HCT116 (cell line): ENCODE data around the gene PEF1. TPM values are rescaled to one million over a fixed set of nuclear protein-coding genes. Genes with fewer than 3 reads are reported as not detected.

Experiments used
- ATAC-seq: fragments of 200-7000 bp; cut with Tn5 transposase; 2 replicates; pipeline ENCODE4 v1.9.1; 2020; ENCODE audit warnings: mild to moderate bottlenecking, moderate library complexity
- BruUV-seq: library from RNA; stranded (reverse); fragments of 400-500 nt; replicated peaks from 2 replicates; lab custom pipeline; 2021; lab: Mats Ljungman, UMichigan
- CTCF ChIA-PET: fragments of 300-600 bp; sonication (Branson Sonifier 250); formaldehyde crosslinking; loops from one replicate; lab custom pipeline; 2021; ENCODE audit warnings: antibody characterized with exemption; lab: Charles Lee
- POLR2A ChIA-PET: fragments of 300-600, 350-600 bp; sonication (Branson Sonifier 250); formaldehyde crosslinking; loops from one replicate; lab custom pipeline; 2021; ENCODE audit warnings: antibody characterized with exemption; lab: Charles Lee
- RAD21 ChIA-PET, 2 experiments: fragments of 300-600 bp; sonication (Branson Sonifier 250); formaldehyde crosslinking; loops; one replicate each; lab custom pipeline; 2023; ENCODE audit warnings: low total read pairs in 2 of 2; ENCODE audit not compliant: uncharacterized antibody in 2 of 2, unreplicated experiment in 2 of 2, low non-redundant PET in 1 of 2; lab: Charles Lee
- DNase-seq: peaks from one replicate; pipeline ENCODE4 v3.0.0-alpha.2; 2010; ENCODE audit warnings: low read depth, low spot score
- H2AFZ ChIP-seq: fragments of 200-600 bp; shearing (Covaris generic), sonication (generic); 2 replicates; pipeline ENCODE4 v1.6.1; 2017; ENCODE audit warnings: low read depth, mixed run types, mixed read lengths, antibody characterized with exemption, low read length; ENCODE audit not compliant: poor library complexity, severe bottlenecking
- H3K27ac ChIP-seq: 2 replicates; pipeline ENCODE4 v1.5.1; 2012; ENCODE audit warnings: low read depth, low read length
- H3K27me3 ChIP-seq: fragments of 200-600 bp; sonication (generic); 2 replicates; pipeline ENCODE4 v1.6.1; 2016; ENCODE audit warnings: mixed run types, low read length, mixed read lengths; ENCODE audit not compliant: insufficient read depth
- H3K36me3 ChIP-seq, 2 experiments: fragments of 200-500 bp in 1 of 2; fragments of 200-600 bp in 1 of 2; sonication (Bioruptor generic) in 1 of 2; sonication (generic) in 1 of 2; 2 replicates each; pipeline versions ENCODE4 v1.5.1 to v1.6.1; 2014 to 2016; ENCODE audit warnings: low read length in 2 of 2, inconsistent platforms in 1 of 2, mixed read lengths in 1 of 2, mixed run types in 1 of 2; ENCODE audit not compliant: insufficient read depth in 2 of 2, control insufficient read depth in 1 of 2
- H3K4me1 ChIP-seq, 2 experiments: fragments of 200-600 bp in 1 of 2; sonication (generic) in 1 of 2; 2 replicates each; pipeline versions ENCODE4 v1.5.1 to v1.6.1; 2012 to 2017; ENCODE audit warnings: low read length in 2 of 2, inconsistent platforms in 1 of 2, mild to moderate bottlenecking in 1 of 2, mixed read lengths in 1 of 2, mixed run types in 1 of 2, moderate library complexity in 1 of 2; ENCODE audit not compliant: insufficient read depth in 2 of 2, control insufficient read depth in 1 of 2
- H3K4me2 ChIP-seq: fragments of 200-600 bp; sonication (generic); 2 replicates; pipeline ENCODE4 v1.6.1; 2017; ENCODE audit warnings: mixed run types, low read length, mixed read lengths
- H3K4me3 ChIP-seq, 2 experiments: fragments of 200-600 bp in 1 of 2; sonication (generic) in 1 of 2; replicated peaks in 1 of 2; 2 replicates each; pipeline ENCODE4 v1.5.1; 2011 to 2016; ENCODE audit warnings: low read length in 2 of 2, control low read depth in 1 of 2, low read depth in 1 of 2, mild to moderate bottlenecking in 1 of 2, mixed read lengths in 1 of 2, mixed run types in 1 of 2
- H3K79me2 ChIP-seq: fragments of 200-600 bp; sonication (generic); 2 replicates; pipeline ENCODE4 v1.6.1; 2017; ENCODE audit warnings: mild to moderate bottlenecking, mixed run types, low read length, moderate library complexity, mixed read lengths; ENCODE audit not compliant: insufficient read depth
- H3K9ac ChIP-seq: fragments of 200-600 bp; sonication (generic); 2 replicates; pipeline ENCODE4 v1.6.1; 2016; ENCODE audit warnings: low read length, mixed read lengths
- H3K9me2 ChIP-seq: fragments of 200-600 bp; sonication (generic), shearing (Covaris generic); 2 replicates; pipeline ENCODE4 v1.6.1; 2017; ENCODE audit warnings: mixed run types, mild to moderate bottlenecking, moderate library complexity; ENCODE audit not compliant: insufficient read depth
- H3K9me3 ChIP-seq, 2 experiments: fragments of 200-500 bp in 1 of 2; fragments of 200-600 bp in 1 of 2; sonication (Bioruptor generic) in 1 of 2; sonication (generic) in 1 of 2; 2 replicates each; pipeline ENCODE4 v1.6.1; 2014 to 2017; ENCODE audit warnings: low read length in 2 of 2, mixed read lengths in 2 of 2, inconsistent platforms in 1 of 2, low read depth in 1 of 2, mild to moderate bottlenecking in 1 of 2, mixed run types in 1 of 2, moderate library complexity in 1 of 2; ENCODE audit not compliant: control insufficient read depth in 1 of 2, insufficient read depth in 1 of 2
- H4K20me1 ChIP-seq: fragments of 200-600 bp; sonication (generic), shearing (Covaris generic); 2 replicates; pipeline ENCODE4 v1.6.1; 2017; ENCODE audit warnings: mixed run types, mild to moderate bottlenecking, moderate library complexity; ENCODE audit not compliant: insufficient read depth
- FOSL1 ChIP-seq: IDR thresholded peaks from 2 replicates; pipeline ENCODE4 v1.6.1; 2012; ENCODE audit warnings: low read depth
- POLR2AphosphoS5 ChIP-seq: IDR thresholded peaks from 2 replicates; pipeline ENCODE4 v1.6.1; 2011; ENCODE audit warnings: mild to moderate bottlenecking, low read depth, low read length, moderate library complexity
- RAD21 ChIP-seq: IDR thresholded peaks from 2 replicates; pipeline ENCODE4 v1.6.1; 2012; ENCODE audit warnings: low read depth, mild to moderate bottlenecking
- TCF7L2 ChIP-seq: IDR thresholded peaks from 2 replicates; pipeline ENCODE4 v1.7.0; 2011; ENCODE audit warnings: borderline replicate concordance, inconsistent platforms; ENCODE audit not compliant: insufficient read depth, insufficient read length; ENCODE audit errors: extremely low read depth
- intact Hi-C: fragments of 100-400 bp; cut with micrococcal nuclease; formaldehyde crosslinking; loops from 2 replicates; pipeline ENCODE4 v1.10.0; 2022
- total RNA-seq: library from RNA; stranded (reverse); gene quantifications from one replicate; pipeline ENCODE4 v1.2.1, GENCODE V29; 2021; ENCODE audit not compliant: unreplicated experiment

Gene PEF1
- total RNA-seq, 1 experiment from 2014 or later = 37.6 TPM

DNA sequence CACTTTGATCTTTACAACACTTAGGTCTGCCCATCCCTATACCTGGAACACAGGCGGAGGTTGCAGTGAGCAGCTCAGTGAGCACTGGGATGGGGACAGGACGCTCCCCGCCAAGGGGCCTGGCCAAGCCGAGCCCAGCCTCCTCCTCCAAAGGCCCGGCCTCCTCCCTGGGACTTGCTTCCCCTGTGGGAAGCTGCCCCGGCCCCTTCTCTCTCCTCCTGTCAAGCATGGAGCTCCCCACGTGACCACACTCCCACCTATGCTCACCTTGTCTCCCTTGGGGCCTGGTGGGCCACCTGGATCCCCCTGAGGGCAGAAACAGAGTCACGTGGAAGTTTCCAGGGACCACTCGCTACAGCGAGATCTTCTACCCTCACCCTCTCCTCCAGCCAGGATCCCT, 46.2 kb upstream of the PEF1 start:
- ChIA-PET POLR2A (no interaction called here), CTCF (no interaction called here), RAD21 (no interaction called here)
- Histone ChIP-seq H3K36me3 (no peaks in the 10 kb centered on the region), H3K27ac (no peak overlapping the region), H3K9me3 (no peaks in the 10 kb centered on the region), H3K4me2 (no peak overlapping the region), H3K4me3 (no peak overlapping the region), H3K27me3 (no peaks in the 10 kb centered on the region), H3K79me2 (no peaks in the 10 kb centered on the region), H3K4me1 (peaks cover 12 to 42% of the 10 kb centered on the region in 2 experiments), H4K20me1 (no peaks in the 10 kb centered on the region), H3K9me2 (no peaks in the 10 kb centered on the region), H2AFZ (no peak overlapping the region), H3K9ac (no peak overlapping the region)
- TF ChIP-seq POLR2AphosphoS5 = no peak
- intact Hi-C loops = no loop called here
- ATAC-seq (no peak), DNase-seq (no peak)
- BruUV-seq = no TSS peak

- H3K9me3 ChIP-seq = no peaks in the 10 kb centered on the region
- ChIA-PET POLR2A (no interaction called here), CTCF (no interaction called here), RAD21 (no interaction called here)
- no peaks in the 10 kb centered on the region for H3K79me2 ChIP-seq
- no peak overlapping the region for H2AFZ ChIP-seq
- intact Hi-C loops = no loop called here
- H4K20me1 ChIP-seq = no peaks in the 10 kb centered on the region
- H3K9ac ChIP-seq = peak overlapping the region; percentile 33
- no peaks in the 10 kb centered on the region for H3K36me3 ChIP-seq
- H3K4me3 ChIP-seq = peak overlapping the region in 1 of 2 experiments; percentile 33; a peak in 3 of 4 replicates
- BruUV-seq = no TSS peak
- DNase-seq = peak; percentile 67
- no peaks in the 10 kb centered on the region for H3K27me3 ChIP-seq
- TF ChIP-seq FOSL1 (no peak; the same call in 1 of the 2 replicates), RAD21 (no peak), POLR2AphosphoS5 (peak; percentile 20; the same call in 1 of the 2 replicates), TCF7L2 (peak; percentile 99)
- TF ChIP-seq, all 23 proteins: peak for 2
- no peaks in the 10 kb centered on the region for H3K9me2 ChIP-seq
- peak; percentile 78 for ATAC-seq
- H3K27ac ChIP-seq = peak overlapping the region; percentile 14; the same call in 1 of the 2 replicates
- H3K4me1 ChIP-seq = peaks cover 12 to 37% of the 10 kb centered on the region in 2 experiments
- peak overlapping the region; percentile 80 for H3K4me2 ChIP-seq
Observed at GRCh38 chr1:31689854-31690253, 45.2 kb upstream of the PEF1 start.
